HG03469 (cell line): ENCODE results near the gene CEP152.
A peak's percentile ranks its signal among the peaks of the same experiment; 100 is the strongest.
"Not testable (repeated sequence)": the region's sequence is repeated elsewhere in the genome, so short reads cannot be mapped to it uniquely, and the experiment has no call there.

Experiments
- ATAC-seq: cut with Tn5 transposase; IDR thresholded peaks from one replicate; pipeline ENCODE4 v1.9.1; 2021; ENCODE audit warnings: mild to moderate bottlenecking, moderate library complexity, moderate number of reproducible peaks; ENCODE audit not compliant: unreplicated experiment

CEP152 gene, protein sequence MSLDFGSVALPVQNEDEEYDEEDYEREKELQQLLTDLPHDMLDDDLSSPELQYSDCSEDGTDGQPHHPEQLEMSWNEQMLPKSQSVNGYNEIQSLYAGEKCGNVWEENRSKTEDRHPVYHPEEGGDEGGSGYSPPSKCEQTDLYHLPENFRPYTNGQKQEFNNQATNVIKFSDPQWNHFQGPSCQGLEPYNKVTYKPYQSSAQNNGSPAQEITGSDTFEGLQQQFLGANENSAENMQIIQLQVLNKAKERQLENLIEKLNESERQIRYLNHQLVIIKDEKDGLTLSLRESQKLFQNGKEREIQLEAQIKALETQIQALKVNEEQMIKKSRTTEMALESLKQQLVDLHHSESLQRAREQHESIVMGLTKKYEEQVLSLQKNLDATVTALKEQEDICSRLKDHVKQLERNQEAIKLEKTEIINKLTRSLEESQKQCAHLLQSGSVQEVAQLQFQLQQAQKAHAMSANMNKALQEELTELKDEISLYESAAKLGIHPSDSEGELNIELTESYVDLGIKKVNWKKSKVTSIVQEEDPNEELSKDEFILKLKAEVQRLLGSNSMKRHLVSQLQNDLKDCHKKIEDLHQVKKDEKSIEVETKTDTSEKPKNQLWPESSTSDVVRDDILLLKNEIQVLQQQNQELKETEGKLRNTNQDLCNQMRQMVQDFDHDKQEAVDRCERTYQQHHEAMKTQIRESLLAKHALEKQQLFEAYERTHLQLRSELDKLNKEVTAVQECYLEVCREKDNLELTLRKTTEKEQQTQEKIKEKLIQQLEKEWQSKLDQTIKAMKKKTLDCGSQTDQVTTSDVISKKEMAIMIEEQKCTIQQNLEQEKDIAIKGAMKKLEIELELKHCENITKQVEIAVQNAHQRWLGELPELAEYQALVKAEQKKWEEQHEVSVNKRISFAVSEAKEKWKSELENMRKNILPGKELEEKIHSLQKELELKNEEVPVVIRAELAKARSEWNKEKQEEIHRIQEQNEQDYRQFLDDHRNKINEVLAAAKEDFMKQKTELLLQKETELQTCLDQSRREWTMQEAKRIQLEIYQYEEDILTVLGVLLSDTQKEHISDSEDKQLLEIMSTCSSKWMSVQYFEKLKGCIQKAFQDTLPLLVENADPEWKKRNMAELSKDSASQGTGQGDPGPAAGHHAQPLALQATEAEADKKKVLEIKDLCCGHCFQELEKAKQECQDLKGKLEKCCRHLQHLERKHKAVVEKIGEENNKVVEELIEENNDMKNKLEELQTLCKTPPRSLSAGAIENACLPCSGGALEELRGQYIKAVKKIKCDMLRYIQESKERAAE (N-terminal part only)

GRCh38 chr15:48810414-48811324, at the start of gene CEP152:
Gene CEP152, minus strand, starts transcription at chr15:48811069. Its CDS starts 5,420 bp downstream, at chr15:48805649.
- ATAC-seq, result peak; percentile 98

DNA sequence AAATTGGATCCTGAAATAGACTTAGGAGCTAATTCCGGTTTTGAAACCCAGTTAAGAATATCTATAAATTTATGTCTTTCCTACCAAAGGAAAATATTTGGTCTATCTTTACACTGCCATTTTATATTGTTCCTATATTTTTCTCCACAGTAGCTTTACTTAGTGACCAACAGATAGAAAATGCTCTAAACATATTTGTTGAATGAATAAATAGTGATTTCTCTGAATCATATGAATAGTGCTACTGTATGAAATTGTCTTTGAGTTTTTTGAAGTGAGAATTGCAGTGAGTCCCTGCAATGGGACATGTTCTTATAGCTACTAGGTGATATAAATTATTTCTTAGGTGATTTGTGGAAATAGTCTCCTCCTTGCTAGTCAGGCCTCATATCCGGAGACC, 48.6 kb upstream of the CEP152 start:
- no peak for ATAC-seq

DNA sequence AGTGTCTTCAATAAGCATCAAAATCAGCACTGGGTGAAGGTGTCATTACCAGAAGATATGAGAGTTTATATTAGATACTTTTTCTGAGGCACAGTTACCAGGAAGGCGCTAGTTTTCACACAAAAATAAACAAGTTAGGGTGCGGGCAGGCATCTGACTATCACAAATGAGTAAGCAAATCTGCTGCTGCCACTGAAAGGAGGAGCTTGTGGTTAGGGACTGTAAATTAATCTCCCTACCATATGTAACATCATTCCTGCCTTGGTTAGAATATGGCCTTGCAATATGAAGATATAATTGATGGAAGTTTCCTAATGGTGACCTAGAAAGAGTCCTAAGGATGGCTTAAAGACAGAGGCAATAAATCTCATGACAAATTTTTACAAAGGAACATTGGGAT, 47.5 kb upstream of the CEP152 start:
- ATAC-seq, result no peak

DNA sequence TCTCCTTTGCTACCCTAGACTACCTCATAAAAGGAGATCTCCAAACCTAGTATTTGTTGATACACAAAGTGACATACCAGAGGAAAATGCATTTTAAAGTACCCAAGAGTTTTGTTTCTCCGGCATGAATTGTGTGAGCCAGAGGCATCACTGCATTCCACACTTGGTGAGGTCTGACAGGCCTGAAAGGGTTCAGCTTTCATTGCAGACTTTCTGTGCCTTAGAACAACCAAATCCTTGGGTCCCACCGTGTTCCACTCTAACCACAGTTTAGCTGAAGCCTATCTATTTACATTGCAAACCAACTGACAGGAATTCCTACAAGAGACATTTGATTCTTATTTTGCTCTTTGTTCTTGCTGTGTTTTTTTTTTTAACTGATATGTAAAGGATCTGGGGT, 46.1 kb upstream of the CEP152 start:
- no peak for ATAC-seq

GRCh38 chr15:48855501-48856440, 44.9 kb upstream of the CEP152 start:
- no peak for ATAC-seq

DNA sequence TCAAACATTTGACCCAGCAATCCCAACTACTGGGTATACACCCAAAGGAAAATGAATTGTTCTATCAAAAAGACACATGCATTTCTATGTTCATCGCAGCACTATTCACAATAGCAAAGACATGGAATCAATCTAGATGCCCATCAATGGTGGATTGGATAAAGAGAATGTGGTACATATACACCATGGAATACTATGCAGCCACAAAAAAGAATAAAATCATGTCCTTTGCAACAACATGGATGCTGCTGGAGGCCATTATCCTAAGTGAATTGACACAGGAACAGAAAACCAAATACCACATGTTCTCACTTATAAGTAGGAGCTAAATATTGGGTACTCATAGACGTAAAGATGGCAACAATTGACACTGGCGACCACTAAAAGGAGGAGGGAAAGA, 43.6 kb upstream of the CEP152 start:
- not testable (repeated sequence) for ATAC-seq

GRCh38 chr15:48851956-48852355, 41.1 kb upstream of the CEP152 start:
- no peak for ATAC-seq

DNA sequence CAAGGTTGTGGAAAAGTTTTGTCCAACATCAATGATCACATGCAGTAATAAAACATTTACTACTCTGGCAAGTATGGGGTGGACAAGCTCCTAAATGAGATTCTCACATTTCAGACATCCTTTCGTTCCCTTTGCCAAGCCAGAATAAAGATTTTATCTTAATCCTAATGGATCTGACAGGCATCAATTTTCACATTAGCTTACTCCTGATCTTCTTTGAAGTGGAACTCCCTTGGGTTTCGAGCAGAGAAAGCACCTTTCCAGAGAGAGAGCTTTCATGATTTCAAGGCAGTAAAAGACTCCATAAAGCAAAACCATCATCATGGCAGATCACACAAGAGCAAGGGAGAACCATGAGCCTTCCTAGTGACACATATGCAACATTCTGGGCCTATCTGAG, 39.8 kb upstream of the CEP152 start:
- no peak for ATAC-seq

DNA sequence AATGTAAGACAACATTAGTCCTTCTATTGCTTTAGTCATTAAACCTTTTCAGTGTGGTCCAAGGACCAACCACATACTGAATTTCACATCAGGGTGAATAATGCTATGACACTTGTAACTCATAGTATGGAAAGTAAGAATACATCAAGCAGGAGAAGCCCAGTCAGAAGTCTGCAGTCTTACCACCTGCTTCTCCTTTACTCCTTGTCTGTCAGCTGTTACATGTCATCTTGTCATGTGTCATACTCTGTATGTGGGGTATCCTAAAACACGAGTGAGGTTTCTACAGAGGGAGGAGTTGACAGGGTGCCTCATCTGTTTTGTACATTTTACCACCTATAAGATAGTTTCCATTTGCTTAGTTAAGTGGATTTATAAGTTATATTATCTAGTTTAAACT, 34.3 kb upstream of the CEP152 start:
- ATAC-seq, result no peak

DNA sequence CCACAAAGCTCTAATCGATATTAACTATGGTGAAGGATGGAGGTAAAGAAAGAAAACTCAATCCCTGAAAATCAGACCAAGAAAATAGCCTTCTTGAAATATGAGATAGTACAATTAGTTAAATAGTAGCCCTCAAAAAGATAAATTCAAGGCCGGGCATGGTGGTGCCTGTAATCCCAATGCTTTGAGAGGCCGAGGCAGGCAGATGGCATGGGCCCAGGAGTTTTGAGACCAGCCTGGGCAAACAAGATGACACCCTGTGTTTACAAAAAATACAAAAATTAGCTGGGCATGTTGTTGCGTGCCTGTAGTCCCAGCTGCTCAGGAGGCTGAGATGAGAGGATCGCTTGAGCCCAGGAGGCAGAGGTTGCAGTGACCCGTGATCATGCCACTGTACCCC, 31.6 kb upstream of the CEP152 start:
- no peak for ATAC-seq

DNA sequence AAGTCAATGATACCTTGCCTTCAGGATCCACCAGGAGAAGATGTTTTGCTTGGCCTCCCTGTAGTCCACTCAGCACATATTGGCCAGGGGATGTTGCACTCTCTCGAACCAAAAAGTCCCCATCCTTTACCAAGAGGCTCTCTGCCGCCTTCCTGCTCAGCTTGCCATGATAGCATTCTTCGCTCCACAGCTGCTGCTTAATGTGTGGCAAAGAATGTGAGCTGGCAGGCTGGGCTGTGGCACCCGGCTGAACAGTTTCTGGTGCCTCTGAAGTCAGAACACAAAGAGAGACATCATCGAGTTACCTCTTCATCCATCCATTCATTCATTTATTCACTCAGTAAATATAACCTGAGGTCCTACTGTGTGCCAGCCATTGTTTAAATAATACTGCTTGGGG, 23.9 kb upstream of the CEP152 start:
- ATAC-seq, result no peak

DNA sequence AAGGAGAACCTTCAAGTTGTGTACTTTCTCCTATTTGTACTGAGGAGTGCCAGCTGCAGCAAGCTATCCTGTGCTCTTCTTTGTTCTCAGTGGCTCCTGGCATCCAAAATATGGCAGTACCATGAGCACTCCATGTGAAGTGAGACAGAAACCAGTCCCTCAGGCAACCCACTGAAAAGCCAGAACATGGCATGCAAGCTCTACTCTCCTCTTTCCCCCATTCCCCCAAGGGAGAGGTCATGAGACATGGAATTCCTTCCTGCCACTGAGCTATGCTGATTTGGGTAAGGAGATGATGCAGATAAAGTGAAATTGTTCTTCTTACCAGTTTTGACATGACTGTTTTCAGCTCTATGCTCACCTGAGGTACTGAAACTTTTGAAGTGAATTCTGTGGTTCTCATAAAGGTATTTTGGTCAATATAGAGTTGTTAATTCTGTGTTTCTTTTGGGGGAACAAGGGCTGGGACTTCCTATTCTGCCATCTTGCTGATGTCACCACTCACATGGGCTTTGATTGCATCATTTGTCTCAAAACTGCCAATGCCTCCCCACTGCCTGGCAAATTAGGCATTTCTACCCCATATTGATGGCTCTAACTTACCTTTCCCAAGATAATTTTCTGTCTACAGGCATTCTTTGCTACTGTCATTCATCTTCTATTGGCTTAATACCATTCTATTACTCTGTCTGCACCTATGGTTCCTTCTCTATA, 22.8 kb upstream of the CEP152 start:
- no peak for ATAC-seq

GRCh38 chr15:48832648-48833047, 21.8 kb upstream of the CEP152 start:
- ATAC-seq, result no peak

DNA sequence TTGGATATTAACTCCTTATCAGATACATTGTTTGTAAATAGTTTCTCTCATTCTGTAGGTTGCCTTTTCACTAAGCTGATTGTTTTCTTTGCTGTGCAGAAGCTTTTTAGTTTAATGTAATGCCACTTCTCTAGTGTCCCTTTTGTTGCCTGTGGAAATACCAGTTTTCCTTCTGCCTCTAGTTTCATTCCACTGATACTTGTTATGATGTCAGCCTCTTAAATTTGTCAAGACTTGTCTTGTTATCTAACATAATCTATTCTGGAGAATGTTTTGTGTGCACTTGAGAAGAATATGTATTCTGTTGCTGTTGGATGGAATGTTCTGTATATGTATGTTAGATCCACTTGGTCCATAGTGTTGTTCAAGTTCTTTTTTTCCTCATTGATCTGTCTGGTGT, 18.0 kb upstream of the CEP152 start:
- ATAC-seq, result no peak

- no peak for ATAC-seq
Observed at GRCh38 chr15:48828471-48828870, 17.6 kb upstream of the CEP152 start.

DNA sequence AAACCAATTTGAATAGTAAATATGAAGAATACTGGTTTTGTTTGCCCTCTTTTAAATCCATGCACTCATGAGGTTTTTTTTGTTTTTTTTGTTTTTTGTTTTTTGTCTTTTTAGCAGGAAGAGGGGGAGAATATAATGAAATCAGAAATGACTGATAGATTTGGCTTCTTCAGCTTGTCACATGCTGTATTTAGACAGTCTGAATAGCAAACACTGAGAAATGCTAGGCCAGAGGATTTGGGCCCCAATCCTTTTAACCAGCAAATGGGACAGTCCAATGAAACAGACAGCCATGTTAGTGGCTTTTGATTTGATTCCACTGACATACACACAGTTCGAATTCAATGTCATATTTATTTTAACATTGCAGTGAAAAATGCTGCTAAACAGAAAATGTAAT, 14.2 kb upstream of the CEP152 start:
- ATAC-seq, result no peak

DNA sequence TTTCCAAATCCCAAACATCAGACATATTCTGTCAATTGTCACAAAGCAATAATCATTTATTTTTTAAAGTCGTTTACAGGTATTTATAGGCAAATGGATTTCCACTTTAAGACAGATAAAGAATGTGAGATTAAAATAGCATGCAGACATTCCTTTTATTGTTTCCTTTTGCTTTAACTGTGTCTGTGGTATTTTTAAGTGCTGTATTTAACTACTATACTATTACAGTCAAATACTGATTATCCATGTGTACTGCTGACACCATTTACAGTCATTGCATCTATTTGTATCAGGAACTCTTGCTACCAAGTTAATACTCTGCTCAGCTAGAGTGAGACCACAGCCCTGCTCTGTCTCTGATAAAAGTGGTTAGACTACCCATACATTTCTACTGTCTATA, 12.8 kb upstream of the CEP152 start:
- no peak for ATAC-seq

GRCh38 chr15:48823237-48823636, 12.4 kb upstream of the CEP152 start:
- no peak for ATAC-seq
